ENCODE data around the gene SPIRE2. TPM values are rescaled to one million over a fixed set of nuclear protein-coding genes. Genes with fewer than 3 reads are reported as not detected.
"Not testable (repeated sequence)": the region's sequence is repeated elsewhere in the genome, so short reads cannot be mapped to it uniquely, and the experiment has no call there.

SPIRE2 gene
- total RNA-seq, 1 donor from 2014 or later: 2.7 TPM

DNA sequence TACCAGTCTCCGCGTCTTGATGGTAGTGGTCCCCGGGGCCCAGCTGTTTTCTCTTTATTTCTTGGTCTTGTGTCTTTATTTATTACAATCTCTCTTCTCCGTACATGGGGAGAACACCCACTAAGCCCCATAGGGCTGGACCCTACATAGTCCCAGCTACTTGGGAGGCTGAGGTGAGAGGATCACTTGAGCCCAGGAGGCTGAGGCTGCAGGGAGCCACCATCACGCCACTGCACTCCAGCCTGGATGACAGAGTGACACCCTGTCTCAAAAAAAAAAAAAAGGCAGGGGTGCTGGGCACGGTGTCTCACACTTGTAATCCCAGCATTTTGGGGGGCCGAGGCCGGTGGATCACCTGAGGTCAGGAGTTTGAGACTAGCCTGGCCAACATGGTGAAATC lies 8.8 kb upstream of the SPIRE2 start:
- Mint-ChIP-seq H3K4me3 (peak overlapping the region; percentile 45), H3K4me1 (ENCODE audit: low read depth) (peaks cover 17% of the 10 kb centered on the region)
- not testable (repeated sequence) for H3K9me3 Mint-ChIP-seq; DNase-seq (ENCODE audit: low spot score); H3K27ac Mint-ChIP-seq; H3K36me3 Mint-ChIP-seq (ENCODE audit: low read depth); H3K27me3 Mint-ChIP-seq (ENCODE audit: insufficient read depth)
- intact Hi-C loops (cut with micrococcal nuclease): loop anchor here (10.0 kb wide), 1 partner anchor 605 kb away; the partner anchor contains the start of gene ZNF778

DNA sequence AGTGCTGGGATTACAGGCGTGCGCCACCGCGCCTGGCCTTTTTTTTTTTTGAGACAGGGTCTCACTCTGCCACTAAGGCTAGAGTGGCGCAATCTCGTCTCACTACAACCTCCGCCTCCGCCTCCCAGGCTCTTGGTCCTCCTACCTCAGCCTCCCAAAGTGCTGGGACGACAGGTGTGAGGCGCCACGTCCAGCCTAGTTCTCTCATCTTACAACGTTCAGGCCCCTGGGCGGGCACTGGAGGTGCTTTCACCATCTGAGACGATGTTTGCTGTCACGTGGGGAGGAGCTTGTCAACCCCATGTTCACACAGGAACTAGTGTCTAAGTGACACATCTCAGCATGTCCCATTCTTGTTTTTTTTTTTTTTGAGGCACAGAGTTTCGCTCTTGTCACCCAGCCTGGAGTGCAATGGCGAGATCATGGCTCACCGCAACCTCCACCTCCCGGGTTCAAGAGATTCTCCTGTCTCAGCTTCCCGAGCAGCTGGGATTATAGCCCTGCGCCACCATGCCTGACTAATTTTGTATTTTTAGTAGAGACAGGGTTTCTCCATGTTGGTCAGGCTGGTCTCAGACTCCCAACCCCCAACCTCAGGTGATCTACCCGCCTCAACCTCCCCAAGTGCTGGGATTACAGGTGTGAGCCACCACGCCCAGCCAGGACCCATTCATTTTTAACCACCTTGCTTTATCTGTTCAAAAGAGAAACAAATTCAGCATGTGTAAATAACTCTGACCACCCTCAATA lies 6.7 kb upstream of the SPIRE2 start:
- H3K9me3 Mint-ChIP-seq: no peaks in the 10 kb centered on the region
- H3K4me3 Mint-ChIP-seq: no peak overlapping the region
- H3K27ac Mint-ChIP-seq: no peak overlapping the region
- no peak for DNase-seq (ENCODE audit: low spot score)
- H3K27me3 Mint-ChIP-seq (ENCODE audit: insufficient read depth): peaks cover 9% of the 10 kb centered on the region
- H3K4me1 Mint-ChIP-seq (ENCODE audit: low read depth): peaks cover 16% of the 10 kb centered on the region
- no peaks in the 10 kb centered on the region for H3K36me3 Mint-ChIP-seq (ENCODE audit: low read depth)
- intact Hi-C loops (cut with micrococcal nuclease): no loop called here

DNA sequence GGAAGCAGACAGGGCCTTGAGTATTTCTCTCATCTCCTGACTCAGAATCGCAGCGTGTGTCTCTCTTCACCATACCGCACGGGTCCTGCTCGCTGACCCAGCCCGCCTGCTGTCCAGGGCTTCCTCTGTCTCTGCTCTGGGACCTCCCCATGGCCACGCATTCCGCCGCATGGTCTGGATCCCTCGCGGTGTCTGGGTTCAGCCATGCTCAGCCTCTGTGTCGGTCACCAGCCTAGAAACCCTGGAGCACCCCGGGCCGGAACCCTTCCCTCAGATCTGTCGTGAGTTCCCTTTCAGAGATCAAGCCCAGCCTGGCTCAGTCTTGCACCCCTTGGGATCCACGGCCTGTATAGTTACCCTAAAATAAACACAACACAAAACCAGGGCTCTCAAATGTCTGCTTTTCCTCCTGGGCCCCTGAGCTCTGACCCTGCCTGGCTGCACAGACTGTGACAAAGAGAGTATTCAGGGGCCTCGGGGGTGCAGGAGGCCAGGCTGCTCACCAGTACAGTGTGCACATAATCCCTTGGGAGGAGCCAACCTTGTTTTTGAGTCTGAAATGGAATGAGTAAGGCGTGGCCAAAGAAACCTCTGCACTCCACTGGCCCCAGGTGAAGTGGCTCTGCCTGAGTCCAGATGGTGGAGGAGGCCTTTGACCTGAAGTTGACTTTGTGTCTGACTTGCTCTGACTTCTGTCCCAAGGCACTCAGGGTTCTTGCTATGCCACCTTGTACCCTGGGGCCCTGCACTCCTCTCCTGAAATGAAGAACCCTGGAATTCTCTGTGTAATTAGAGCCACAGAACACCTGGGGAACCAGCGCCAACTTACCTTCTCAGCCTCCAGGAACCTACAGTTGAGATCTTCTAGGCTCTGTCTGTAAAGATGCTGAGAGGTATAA lies 5.8 kb upstream of the SPIRE2 start:
- H3K27me3 Mint-ChIP-seq (ENCODE audit: insufficient read depth): peaks cover 16% of the 10 kb centered on the region
- intact Hi-C loops (cut with micrococcal nuclease): no loop called here
- no peak overlapping the region for H3K27ac Mint-ChIP-seq
- no peak for DNase-seq (ENCODE audit: low spot score)
- no peak overlapping the region for H3K4me3 Mint-ChIP-seq
- no peaks in the 10 kb centered on the region for H3K36me3 Mint-ChIP-seq (ENCODE audit: low read depth)
- no peaks in the 10 kb centered on the region for H3K9me3 Mint-ChIP-seq
- H3K4me1 Mint-ChIP-seq (ENCODE audit: low read depth): peaks cover 16% of the 10 kb centered on the region

DNA sequence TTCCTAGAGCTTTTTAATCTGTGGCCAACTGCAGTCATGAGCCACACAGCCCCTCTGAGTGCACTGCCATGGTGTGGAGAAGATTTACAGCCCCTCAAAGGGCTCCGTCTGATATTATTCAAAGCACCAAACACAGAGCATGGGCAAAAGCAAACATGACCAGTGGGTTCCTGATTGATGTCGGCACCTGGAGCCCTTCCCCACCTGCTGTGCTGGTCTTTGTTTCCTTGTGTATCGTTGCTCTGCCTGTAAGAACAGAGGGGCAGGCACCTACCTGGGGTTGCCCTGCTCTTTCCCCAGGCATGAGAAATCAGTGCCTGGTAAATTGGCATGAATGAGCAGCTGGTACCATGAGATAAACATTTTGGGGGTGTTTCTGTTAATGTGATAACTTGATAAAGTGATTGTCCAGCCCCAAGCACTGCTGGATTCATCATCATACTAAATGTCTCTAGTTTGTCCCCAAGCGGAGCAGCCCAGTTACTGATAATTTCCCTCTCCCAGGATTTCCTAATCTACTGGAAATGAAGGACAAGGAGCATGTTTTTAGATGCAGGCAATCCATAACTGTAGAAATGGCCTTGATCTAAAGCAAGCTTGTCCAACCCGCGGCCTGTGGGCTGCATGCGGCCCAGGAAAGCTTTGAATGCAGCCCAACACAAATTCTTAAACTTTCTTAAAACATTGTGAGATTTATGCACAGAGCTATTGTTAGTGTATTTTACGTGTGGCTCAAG lies 5.0 kb upstream of the SPIRE2 start:
- no peaks in the 10 kb centered on the region for H3K36me3 Mint-ChIP-seq (ENCODE audit: low read depth)
- no peak for DNase-seq (ENCODE audit: low spot score)
- no peak overlapping the region for H3K4me3 Mint-ChIP-seq
- peaks cover 19% of the 10 kb centered on the region for H3K27me3 Mint-ChIP-seq (ENCODE audit: insufficient read depth)
- H3K9me3 Mint-ChIP-seq: no peaks in the 10 kb centered on the region
- peaks cover 9% of the 10 kb centered on the region for H3K4me1 Mint-ChIP-seq (ENCODE audit: low read depth)
- no peak overlapping the region for H3K27ac Mint-ChIP-seq
- intact Hi-C loops (cut with micrococcal nuclease): no loop called here

DNA sequence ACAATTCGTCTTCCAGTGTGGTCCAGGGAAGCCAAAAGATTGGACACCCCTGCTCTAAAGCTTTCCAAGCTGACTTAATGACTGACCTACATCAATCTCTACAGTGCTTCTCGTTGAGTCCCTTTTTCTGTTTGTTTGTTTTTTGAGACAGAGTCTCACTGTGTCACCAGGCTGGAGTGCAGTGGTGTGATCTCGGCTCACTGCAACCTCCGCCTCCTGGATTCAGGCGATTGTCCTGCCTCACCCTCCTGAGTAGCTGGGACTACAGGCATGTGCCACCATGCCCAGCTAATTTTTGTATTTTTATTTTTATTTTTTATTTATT lies 4.5 kb upstream of the SPIRE2 start:
- intact Hi-C loops (cut with micrococcal nuclease); H3K9me3 Mint-ChIP-seq; DNase-seq (ENCODE audit: low spot score); H3K4me3 Mint-ChIP-seq; H3K4me1 Mint-ChIP-seq (ENCODE audit: low read depth); H3K36me3 Mint-ChIP-seq (ENCODE audit: low read depth); H3K27ac Mint-ChIP-seq: not testable (repeated sequence)
- H3K27me3 Mint-ChIP-seq (ENCODE audit: insufficient read depth): peaks cover 19% of the 10 kb centered on the region

DNA sequence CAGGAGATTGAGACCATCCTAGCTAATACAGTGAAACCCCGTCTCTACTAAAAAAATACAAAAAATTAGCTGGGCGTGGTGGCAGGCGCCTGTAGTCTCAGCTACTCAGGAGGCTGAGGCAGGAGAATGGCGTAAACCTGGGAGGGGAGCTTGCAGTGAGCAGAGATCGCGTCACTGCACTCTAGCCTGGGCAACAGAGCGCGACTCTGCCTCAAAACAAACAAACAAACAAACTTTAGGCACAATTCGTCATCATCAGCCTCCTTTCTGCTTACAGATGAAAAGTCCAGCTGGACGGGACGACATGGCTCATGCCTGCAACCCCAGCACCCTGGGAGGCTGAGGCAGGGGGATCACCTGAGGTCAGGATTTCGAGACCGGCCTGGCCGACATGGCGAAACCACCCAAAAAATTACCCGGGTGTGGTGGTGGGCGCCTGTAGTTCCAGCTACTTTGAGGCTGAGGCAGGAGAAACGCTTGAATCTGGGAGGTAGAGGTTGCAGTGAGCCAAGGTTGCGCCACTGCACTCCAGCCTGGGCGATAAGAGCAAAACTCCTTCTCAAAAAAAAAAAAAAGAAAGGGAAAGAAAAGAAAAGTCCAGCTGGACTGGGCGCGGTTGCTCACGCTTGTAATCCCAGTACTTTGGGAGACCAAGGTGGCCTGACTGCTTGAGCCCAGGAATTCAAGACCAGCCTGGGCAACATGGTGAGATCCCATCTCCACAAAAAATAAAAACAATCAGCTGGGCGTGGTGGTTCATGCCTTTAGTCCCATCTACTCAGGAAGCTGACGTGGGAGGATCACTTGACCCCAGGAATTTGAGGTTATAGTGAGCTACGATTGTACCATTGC lies 1.5 kb upstream of the SPIRE2 start:
- Mint-ChIP-seq H3K27me3 (ENCODE audit: insufficient read depth) (peaks cover 38% of the 10 kb centered on the region), H3K27ac (no peak overlapping the region), H3K36me3 (ENCODE audit: low read depth) (no peaks in the 10 kb centered on the region), H3K4me1 (ENCODE audit: low read depth) (no peaks in the 10 kb centered on the region), H3K4me3 (peak overlapping the region; percentile 22), H3K9me3 (no peaks in the 10 kb centered on the region)
- intact Hi-C loops (cut with micrococcal nuclease): no loop called here
- DNase-seq (ENCODE audit: low spot score): no peak

DNA sequence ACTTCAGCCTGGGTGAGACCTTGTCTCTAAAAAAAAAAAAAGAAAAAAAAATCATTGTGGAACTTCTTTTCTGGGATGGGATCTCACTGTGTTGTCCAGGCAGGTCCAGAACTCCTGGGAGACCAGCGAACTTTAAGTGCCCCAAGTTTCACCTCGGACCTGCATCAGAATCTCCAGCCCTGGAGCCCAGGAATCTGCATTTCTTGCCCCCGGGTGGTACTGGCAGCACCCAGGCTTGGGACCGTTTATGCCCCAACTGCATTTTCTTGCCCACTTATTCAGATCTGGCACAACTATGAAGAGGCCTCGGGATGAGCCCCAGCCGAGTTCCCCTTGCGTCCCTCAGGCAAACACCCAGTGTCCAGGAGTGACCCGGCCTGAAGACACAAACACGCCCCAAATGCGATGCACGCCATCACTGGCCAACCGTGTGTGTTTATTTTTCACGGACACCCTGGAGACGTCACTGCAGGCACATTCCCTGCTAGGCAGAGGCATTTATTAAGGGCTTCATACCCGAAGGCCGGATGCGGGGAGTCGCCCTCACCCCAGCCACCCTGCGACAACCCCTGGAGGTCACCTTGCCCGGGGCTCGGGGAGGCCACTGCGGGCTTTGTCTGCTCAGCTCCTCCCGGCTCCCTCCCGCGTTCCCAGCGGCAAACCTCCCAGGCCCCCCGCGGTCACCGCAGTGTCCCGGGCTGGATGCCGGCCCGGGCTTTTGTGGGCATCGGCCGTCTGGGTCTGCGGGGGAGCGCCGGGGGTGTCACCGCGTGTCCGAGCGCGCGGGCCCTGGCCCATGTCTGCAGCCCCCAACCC lies 684 bp upstream of the SPIRE2 start:
- intact Hi-C loops (cut with micrococcal nuclease): loop anchor here (1.0 kb wide), 4 partner anchors 11 to 127 kb away; partner anchors contain the start of gene FANCA
- H3K9me3 Mint-ChIP-seq: no peaks in the 10 kb centered on the region
- no peak overlapping the region for H3K27ac Mint-ChIP-seq
- H3K4me1 Mint-ChIP-seq (ENCODE audit: low read depth): no peaks in the 10 kb centered on the region
- DNase-seq (ENCODE audit: low spot score): no peak
- no peaks in the 10 kb centered on the region for H3K36me3 Mint-ChIP-seq (ENCODE audit: low read depth)
- H3K4me3 Mint-ChIP-seq: peak overlapping the region; percentile 54
- H3K27me3 Mint-ChIP-seq (ENCODE audit: insufficient read depth): peaks cover 40% of the 10 kb centered on the region

DNA sequence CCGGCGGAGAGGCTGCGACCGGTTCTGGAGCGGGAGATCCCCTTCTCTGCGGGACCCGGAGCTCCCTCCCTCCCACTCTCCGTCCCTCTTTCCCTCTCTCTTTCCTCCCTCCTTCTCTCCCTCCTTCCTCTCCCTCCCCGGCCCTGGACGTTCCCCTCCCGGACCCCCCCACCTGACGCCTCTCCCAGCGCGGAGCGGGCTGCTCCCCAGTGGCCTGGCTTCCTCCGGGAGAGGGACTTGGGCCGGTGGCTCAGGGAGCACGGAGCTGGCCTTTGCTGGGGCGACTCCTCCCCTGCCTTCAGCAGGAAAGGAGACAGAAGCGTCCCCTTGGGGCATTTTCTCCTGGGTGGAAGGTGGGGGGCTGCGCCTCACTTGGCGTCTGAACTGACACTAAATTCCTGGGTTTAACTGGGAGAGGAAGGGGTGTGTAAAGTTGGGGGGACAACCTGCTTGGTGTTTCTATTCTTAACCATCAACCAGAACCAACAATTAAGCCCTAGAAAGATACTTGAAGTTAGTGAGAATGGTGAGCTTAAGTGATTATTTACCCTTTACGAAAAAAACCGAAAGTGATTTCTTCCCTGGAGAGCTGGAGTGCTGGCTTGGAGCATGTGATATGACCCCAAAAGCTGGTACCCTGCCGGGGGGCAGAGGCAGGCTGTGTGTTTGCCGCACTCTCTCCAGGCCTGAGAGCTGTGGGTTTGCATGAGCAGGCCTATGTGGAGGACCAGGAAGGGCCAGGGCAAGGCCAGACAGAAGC lies 775 bp downstream of the SPIRE2 start:
- H3K4me3 Mint-ChIP-seq: peak overlapping the region; percentile 75
- H3K27me3 Mint-ChIP-seq (ENCODE audit: insufficient read depth): peaks cover 40% of the 10 kb centered on the region
- H3K4me1 Mint-ChIP-seq (ENCODE audit: low read depth): no peaks in the 10 kb centered on the region
- intact Hi-C loops (cut with micrococcal nuclease): loop anchor here (1.0 kb wide), 4 partner anchors 13 to 129 kb away; partner anchors contain the start of gene FANCA
- H3K9me3 Mint-ChIP-seq: no peaks in the 10 kb centered on the region
- DNase-seq (ENCODE audit: low spot score): no peak
- H3K36me3 Mint-ChIP-seq (ENCODE audit: low read depth): no peaks in the 10 kb centered on the region
- H3K27ac Mint-ChIP-seq: no peak overlapping the region

DNA sequence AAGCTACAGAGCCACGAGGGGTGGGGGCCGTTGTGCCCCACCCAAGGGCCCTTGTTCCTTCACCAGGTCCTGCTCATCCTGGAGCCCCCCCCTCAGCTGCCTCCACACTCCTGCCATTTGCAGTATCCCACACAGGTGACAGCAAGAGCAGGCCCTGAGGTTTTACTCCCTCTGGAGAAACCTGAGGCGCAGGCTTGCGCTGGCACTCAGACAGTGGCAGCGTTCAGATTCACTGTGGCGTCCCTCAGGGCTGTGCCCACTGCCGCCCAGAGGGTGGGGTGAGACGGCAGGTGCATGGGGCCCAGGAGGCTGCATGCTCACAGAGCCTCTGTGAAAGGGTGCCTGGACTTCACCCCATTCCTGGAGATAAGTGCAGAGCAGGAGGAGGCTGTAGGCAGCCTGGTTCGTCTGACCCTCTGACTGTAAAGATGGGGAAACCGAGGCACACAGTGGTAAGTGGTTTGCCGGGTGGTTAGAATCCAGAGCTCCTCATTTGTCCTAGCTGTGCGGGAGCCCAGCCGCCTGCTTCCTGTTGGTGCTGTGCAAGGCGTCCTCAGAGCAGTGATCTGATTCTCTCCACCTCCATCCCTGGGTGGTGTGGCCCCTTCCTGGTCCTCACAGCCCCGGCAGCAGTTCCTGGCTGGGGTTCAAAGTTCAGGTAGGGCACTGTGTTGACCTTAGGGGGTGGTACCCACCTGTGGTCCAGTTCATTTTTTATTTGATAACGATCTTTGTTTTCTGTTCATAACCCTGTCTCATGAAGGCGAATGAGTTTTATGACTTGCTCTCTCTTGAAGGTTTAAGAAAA lies 1.6 kb downstream of the SPIRE2 start:
- Mint-ChIP-seq H3K27ac (no peak overlapping the region), H3K4me1 (ENCODE audit: low read depth) (no peaks in the 10 kb centered on the region), H3K36me3 (ENCODE audit: low read depth) (no peaks in the 10 kb centered on the region), H3K9me3 (peaks cover 2% of the 10 kb centered on the region), H3K4me3 (peak overlapping the region; percentile 51), H3K27me3 (ENCODE audit: insufficient read depth) (peaks cover 40% of the 10 kb centered on the region)
- no peak for DNase-seq (ENCODE audit: low spot score)
- intact Hi-C loops (cut with micrococcal nuclease): no loop called here

DNA sequence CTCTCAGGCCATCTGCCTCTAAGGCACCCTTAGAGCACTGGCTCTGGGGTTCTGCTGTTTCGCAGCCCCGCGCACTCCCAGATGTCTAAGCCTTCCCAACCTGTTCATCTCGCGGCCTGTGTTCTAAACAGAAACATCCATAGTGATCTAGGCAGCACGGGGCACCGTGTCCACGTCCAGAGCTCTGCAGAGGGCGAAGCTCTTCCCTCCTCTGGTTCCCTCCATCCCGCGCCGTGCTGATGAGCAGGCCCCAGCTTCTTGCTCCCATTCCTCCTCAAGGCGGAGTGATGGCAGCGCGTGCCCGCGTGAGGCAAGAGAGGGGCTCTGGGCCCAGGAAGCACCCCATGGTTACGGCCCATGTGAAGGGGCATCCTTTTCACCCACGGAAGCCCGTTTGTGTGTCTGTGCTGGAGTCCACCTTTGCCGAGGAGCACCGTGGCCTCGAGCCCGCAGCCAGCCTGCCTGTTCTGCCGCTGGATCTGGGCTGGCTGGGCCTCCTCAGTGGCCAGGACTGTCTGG lies 3.6 kb downstream of the SPIRE2 start:
- peaks cover 4% of the 10 kb centered on the region for H3K9me3 Mint-ChIP-seq
- peaks cover 29% of the 10 kb centered on the region for H3K27me3 Mint-ChIP-seq (ENCODE audit: insufficient read depth)
- intact Hi-C loops (cut with micrococcal nuclease): no loop called here
- no peak overlapping the region for H3K4me3 Mint-ChIP-seq
- H3K4me1 Mint-ChIP-seq (ENCODE audit: low read depth): no peaks in the 10 kb centered on the region
- DNase-seq (ENCODE audit: low spot score): no peak
- no peaks in the 10 kb centered on the region for H3K36me3 Mint-ChIP-seq (ENCODE audit: low read depth)
- no peak overlapping the region for H3K27ac Mint-ChIP-seq
